GM11168 (cell line): ENCODE results near the gene EXOC3L2.
"Not testable (repeated sequence)": the region's sequence is repeated elsewhere in the genome, so short reads cannot be mapped to it uniquely, and the experiment has no call there.

Experiments used
- in situ Hi-C: fragments of 300-500 bp; cut with MboI; formaldehyde crosslinking; loops from one replicate; pipeline ENCODE4 v1.12.0; 2022; ENCODE audit warnings: low sequenced_read_pairs; ENCODE audit not compliant: unreplicated experiment

Gene EXOC3L2

GRCh38 chr19:45258862-45259261 is 13.7 kb upstream of the EXOC3L2 start:
- in situ Hi-C loops, result no loop called here

DNA sequence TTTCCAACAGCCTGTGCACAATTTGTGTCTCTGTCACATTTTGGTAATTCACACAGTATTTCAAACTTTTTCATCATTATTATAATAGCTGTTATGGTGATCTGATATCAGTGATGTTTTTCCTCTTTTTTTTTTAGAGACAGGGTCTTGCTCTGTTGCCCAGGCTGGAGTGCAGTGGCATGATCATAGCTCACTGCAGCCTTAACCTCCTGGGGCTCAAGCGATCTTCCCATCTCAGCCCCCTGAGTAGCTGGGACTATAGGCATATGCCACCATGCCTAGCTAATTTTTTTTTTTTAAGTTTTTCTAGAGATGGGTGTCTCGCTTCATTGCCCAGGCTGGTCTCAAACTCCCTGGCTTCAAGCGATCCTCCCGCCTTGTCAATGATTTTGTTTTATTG is 11.6 kb upstream of the EXOC3L2 start:
- in situ Hi-C loops, result no loop called here

GRCh38 chr19:45255611-45256157 is 10.5 kb upstream of the EXOC3L2 start:
- in situ Hi-C loops, result no loop called here

GRCh38 chr19:45254044-45254531 is 8.9 kb upstream of the EXOC3L2 start:
- in situ Hi-C loops, result no loop called here

DNA sequence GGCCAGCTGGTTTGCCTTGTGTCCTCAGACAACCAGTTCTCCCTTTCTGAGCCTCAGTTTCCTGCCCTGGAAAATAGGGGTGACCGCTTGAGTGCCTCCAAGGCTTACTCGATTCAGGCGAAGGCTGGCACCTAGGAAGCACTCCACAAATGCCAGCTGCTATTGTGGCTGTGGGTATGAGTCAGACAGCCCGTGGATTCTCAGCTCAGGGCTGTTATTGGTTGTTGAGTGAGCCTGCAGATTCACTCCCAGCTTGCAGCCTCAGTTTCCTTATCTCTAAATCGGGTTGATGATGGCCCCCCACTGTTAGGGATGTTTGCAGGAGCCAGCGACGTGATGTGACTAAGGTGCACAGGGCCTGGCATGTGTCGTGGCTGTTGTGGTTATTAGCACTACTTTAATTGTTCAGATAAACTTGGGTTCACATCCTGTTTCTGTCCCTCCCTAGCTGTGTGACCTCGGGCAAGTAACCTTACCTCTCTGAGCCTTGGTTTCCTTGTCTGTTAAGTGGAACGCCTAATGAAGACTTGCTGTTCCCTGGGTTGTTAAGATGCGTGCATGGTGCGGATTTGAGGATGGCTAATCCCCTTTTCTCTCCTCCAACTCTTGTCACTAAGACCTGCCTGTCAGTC is 8.3 kb upstream of the EXOC3L2 start:
- in situ Hi-C loops, result no loop called here

- in situ Hi-C loops, result no loop called here
These were observed 6.5 kb upstream of the EXOC3L2 start for GRCh38 chr19:45251452-45252354.

DNA sequence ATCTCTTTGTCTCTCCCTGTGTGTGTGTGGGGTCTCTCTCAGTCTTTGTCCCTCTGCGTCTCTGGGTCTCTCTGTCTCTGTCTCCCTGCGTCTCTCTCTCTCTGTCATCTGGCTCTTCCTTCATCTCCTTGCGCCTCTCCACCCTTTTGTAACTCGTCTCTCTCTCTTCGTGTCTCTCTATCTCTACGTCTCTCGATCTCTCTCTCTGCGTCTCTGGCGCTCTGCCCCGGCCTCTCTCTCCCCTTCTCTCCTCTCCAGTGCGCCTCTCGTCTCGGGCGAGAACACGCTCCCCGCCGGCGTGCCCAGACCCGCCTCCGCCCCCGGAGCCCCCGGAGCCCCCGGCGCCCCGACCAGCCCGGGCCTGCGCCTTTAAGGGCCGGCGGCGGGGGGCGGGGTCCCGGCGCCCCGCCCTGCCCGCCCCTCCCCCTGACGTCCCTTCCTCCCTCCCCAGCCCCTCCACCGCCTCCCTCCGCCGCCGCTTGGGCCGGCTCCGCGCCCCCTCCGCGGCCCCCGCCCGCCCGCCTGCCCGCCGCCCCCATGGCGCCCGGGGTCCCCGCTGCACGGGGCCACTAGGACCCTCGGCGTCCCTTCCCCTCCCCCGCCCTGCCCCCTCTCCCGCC is 5.7 kb upstream of the EXOC3L2 start, which contains the start of gene MARK4:
TSS of gene MARK4 (plus strand) at position 440 of the 620 bp plus-strand sequence. CDS start 318 bp downstream, outside the sequence.
- in situ Hi-C loops, result no loop called here

- in situ Hi-C loops, result no loop called here
These were observed 5.1 kb upstream of the EXOC3L2 start for GRCh38 chr19:45250216-45250831.

DNA sequence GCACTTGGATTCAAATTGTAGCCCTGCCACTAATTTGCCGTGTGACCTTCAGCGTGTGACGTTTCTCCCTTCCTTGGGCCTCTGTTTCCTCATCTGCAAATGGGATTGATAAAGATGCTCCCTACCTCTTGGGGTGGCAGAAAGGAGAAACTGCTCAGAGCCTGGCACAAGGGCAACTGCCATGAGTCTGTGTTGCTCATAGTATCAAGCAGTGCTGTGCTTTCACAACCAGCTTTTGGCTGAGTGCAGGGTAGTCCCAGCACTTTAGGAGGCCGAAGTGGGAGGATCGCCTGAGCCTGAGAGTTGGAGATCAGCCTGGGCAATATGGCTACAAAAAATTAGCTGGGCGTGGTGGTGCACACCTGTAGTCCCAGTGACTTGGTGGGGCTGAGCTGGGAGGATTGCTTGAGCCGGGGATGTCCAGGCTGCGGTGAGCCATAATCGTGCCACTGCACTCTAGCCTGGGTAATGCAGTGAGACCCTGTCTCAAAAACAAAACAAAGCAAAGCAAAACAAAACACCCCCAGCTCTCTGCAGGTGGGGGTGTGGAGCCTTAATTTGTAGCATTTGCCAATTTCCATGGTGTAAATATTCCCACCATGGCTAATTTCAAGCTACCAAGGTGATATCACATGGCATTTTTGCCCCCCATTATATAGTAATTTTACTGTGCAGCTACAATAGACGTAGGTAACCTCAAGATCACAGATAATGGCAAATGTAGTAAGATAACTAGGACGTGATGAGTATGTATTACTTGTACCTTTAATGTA is 4.2 kb upstream of the EXOC3L2 start:
- in situ Hi-C loops, result no loop called here

DNA sequence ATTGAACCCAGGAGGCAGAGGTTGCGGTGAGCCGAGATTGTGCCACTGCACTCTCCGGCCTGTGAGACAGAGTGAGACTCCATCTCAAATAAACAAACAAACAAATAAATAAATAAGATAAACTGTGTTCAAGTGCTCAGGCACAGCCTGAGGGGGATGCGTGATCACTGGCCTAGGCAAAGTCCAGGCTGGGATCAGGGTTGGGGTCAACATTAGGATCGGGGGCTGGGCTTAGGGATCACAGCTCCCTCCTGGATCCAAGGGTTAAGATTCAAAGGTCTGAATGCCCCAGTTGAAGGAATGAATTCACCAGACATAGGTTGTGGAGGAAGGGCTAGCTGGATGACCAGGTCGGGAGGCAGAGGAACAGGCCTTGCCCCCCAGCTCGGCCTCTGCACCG is 1.9 kb upstream of the EXOC3L2 start:
- in situ Hi-C loops, result no loop called here

DNA sequence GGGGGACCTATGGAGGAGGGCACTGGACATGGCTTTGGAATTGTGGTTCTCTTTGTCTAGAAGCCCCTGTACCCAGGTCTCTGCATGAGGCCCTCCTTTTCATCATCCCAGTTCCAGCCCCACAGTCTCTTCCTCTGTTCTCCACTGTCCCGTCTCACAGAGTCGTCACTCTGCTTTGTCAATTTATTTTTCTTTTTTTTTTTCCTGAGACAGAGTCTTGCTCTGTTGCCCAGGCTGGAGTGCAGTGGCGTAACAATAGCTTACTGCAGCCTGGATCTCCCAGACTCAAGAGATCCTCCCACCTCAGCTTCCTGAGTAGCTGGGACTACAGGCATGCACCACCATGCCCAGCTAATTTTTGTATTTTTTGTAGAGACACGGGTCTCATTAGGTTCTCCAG is 619 bp upstream of the EXOC3L2 start:
- in situ Hi-C loops, result no loop called here

DNA sequence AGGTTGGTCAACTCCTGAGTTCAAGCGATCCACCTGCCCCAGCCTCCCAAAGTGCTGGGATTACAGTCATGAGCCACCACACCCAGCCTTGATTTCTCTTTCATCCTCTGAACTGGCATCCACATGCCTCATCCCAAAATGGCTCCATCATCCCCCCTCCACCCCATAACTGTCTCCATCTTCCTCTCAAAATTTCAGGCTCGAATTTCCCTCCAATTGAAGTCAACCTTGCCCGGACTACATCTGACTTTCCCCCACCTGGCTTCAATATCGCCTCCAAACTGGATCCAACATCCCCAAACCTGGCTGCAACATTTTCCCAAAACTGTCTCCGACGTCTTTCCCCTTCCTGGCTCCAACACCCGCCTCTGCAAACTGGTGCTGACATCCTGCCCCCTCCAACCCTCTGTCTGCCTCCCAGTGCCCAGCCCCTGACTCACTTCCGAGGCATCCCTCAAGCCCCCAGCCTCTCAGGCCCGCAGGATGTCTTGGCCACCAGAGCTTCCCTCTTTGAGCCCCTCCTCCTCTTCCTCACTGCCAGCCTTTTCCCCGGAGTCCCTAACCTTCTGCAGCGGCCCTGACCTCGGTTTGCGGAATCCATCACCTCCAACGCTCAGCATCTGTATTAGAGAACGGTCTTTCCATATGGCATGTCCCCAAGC is 943 bp downstream of the EXOC3L2 start:
- in situ Hi-C loops, result no loop called here

DNA sequence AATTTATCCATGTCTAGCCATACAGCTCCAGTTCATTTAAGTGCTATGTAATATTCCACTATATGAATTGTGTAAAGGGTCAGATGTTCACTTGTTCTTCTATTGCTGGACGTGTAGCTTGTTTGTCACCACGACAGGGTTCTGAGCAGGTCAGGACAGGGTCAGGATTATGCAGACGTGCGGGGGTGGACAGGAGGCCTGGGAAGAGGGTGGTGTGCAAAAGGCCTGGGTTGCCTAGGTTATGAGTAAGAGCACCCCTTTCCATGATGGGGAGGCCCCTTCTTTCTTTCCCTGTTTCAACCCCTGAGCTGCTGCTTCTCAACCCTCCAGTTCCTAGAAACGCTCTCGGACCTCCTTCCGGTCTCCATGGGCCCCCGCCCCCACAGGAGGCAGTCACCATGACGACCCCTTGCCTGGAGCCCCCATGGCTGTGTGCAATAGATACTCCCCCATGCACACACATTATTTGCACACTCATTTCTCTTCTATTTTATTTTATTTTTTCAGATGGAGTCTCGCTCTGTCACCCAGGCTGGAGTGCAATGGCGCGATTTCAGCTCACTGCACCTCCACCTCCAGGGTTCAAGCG is 2.0 kb downstream of the EXOC3L2 start:
- in situ Hi-C loops, result no loop called here

GRCh38 chr19:45238556-45238955 is 6.7 kb downstream of the EXOC3L2 start:
- in situ Hi-C loops, result no loop called here

DNA sequence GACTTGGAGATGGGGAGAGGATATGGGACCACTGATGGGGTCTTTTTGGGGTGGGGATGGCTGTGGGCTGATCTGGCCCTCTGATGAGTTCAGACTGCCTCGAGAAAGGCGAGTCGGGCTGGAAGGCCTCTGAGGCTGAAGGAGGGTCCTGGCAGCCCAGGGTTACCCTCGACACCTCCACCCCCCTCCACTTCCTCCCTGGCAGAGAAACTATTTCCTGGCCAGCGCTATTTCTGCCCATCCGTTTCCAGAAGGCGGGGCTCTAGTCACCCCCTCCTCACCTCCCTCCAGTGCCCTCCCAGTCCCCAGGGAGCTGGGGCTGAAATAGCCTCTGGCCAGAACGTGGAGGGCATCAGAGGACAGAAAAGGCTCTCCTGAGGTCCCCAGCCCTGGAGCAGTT is 9.7 kb downstream of the EXOC3L2 start:
- in situ Hi-C loops, result no loop called here

- in situ Hi-C loops, result no loop called here
These were observed 10.9 kb downstream of the EXOC3L2 start for GRCh38 chr19:45234089-45234869.

GRCh38 chr19:45231891-45232290 is 13.3 kb downstream of the EXOC3L2 start:
- in situ Hi-C loops, result no loop called here

- in situ Hi-C loops, result not testable (repeated sequence)
These were observed 16.2 kb downstream of the EXOC3L2 start for GRCh38 chr19:45229056-45229455.
